Activated CD4-positive, alpha-beta T cell treated with anti-CD3 and anti-CD28 coated beads, Interleukin-2, amount 50 U/mL, for 24 hours (primary cell): Measurements from ENCODE around the gene INPP5D.
"Not testable (repeated sequence)": the region's sequence is repeated elsewhere in the genome, so short reads cannot be mapped to it uniquely, and the experiment has no call there.

Experiments
- DNase-seq, 2 donors: peaks; one replicate each; pipeline ENCODE4 v3.0.0-alpha.2; 2020; ENCODE audit warnings: low read depth in 1 of 2, low spot score in 1 of 2

The INPP5D gene

DNA sequence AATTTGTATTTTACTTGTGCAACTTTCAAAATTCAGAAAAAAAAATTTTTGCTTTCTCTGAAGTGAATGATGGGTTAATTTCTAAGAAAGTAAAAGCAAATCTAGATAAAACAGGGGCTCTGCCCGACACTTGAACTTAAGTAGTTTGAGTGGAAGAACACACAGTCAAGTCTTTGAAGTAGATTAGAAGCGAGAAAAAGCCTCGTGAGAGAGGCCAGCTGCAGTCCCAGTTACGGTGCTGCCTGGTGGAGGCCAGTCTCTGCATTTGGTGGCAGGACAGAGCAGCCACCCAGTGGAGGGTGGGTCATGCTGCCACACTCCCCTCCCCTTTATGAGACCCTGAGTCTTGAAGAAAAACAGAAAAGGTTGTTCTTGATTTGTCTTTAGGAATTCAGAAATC lies 81.8 kb downstream of the INPP5D start:
- DNase-seq, result no peak

DNA sequence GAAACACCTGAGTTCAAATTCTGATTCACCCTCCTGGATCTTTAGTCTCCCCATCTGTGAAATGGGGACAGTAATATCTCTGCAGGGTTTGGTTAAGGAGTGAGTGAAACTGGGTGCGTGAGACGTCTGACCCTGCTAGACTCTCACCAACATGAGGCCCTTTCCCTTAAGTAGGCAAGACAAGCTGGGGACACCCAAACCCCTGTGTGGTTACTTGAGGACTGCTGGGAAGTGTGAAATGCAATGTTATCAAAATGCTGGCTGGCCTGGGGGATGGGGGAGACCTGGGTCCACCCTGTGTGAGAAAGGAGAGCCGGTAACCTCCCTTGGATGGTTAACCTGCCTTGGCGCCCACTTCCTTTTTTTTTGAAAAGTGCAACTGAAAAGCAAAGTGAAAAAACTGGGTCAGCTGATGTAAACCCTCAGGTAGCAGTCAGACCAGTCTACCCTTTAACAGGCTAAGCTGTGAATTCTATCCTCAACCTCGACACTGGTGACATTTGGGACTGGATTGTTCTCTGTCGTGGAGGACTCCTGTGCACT lies 82.3 kb downstream of the INPP5D start:
- DNase-seq, result no peak

DNA sequence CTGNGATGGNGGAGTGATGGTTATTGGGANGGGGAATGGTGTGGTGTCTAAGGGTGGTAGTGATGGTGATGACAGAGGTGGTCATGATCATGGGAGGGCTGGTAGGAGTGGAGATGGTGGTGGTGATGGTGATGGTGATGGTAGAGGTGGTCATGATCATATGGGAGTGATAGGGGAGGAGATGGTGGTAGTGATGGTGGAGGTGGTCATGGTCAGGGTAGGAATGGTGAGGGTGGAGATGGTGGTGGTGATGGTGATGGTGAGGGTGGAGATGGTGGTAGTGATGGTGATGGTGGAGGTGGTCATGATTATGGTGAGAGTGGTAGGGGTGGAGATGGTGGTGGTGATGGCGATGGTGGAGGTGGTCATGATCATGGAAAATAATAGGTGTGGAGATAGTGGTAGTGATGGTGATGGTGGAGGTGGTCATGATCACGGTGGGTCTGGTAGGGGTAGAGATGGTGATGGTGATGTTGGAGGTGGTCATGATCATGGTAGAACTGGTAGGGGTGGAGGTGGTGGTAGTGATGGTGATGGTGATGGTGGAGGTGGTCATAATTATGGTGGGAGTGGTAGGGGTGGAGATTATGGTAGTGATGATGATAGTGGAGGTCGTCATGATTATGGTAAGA lies 83.7 kb downstream of the INPP5D start:
- no peak for DNase-seq

DNA sequence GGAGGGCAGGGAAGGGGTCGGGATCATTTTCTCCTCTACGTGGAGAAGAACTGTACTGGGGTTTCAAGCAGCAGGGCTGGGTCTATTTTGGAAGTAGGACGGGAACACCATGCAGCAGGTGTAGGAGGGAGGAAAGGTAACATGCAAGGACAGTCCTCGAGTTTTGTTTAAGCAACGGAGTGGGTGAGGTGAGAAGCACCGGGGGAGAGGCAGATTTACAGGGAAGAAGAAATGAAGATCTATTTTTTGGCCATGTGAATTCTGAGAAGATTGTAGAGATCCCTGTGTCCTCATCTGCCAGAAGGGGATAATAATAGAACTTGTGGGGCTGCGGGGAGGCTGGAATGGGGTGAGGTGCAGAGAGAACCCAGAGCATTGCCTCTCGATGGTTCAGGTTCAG lies 85.6 kb downstream of the INPP5D start:
- DNase-seq, result no peak

DNA sequence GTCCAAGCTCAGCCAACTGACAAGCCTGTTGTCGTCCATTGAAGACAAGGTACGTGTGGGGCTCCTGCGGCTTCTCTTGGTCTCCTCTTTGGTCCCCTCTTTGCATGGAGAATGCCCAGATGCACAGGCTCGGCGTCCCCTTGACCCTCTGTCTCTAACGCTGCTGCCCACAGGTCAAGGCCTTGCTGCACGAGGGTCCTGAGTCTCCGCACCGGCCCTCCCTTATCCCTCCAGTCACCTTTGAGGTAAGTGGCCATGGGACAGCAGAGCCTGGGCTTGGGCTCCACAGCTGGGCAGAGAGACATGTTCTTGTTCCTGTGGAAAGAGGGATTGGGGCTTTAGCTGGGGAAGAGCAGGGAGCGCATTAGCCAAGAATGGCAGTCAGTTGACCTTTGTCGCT lies 86.1 kb downstream of the INPP5D start:
- DNase-seq, result no peak

DNA sequence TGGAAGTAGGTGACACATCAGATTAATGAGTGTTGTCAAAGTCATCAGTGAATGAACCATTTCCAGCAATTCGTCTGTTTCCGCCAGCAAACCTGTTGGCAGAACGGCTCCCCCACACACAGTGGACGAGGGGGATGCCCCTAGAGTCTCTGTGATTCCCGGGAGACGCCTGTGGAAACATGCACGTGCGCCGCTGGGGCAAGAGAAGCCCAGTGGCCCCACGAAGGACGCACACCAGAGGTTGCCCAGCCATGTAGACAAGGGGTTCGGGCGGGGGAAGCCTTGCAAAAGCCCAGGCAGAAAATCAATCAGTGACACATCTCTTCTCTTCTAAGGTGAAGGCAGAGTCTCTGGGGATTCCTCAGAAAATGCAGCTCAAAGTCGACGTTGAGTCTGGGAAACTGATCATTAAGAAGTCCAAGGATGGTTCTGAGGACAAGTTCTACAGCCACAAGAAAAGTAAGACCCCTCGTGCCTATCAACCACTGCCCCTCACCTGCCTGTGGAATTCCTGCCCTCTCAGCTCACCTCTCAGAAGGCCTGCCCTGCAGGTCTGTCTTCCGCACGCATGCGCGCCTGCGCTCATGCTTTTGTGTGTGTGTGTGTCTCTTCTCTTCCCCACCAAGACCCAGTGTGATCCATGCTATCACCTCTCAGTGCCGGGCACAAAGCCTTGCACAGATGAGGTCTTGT lies 87.1 kb downstream of the INPP5D start:
- no peak for DNase-seq

DNA sequence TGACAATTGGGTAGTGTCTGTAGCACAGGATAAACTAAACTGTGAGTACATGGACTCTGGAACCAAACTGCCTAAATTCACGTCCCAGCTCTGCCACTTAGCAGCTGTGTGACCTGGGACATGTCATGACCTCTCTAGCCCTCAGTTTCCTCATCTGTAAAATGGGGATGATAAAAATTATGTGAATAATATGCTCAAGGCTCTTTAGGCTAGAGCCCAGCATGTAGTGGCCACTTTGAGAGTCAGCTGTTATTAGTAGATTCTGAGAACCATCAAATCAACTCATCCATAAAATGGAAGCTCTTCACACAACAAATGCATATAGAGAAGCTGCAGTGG lies 87.7 kb downstream of the INPP5D start:
- DNase-seq, result no peak

DNA sequence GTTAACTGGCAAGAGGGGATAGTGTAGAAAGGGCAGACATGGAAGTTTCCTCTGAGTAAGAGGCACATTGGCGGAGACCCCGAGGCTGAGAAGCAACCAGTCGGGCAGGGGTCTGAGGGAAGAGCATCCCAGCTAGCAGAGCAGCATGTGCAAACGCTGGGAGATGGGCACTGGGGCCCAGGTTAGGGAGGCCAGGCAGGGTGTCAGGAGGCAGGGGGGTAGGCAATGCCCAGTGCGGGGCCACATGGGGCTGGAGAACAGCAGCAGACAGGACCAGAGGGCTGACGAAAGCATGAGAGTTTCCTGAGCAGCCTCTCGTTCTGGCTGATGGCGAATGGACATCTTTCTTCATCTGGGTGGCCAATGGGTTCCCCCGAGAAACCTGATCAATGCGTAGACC lies 88.2 kb downstream of the INPP5D start:
- no peak for DNase-seq

DNA sequence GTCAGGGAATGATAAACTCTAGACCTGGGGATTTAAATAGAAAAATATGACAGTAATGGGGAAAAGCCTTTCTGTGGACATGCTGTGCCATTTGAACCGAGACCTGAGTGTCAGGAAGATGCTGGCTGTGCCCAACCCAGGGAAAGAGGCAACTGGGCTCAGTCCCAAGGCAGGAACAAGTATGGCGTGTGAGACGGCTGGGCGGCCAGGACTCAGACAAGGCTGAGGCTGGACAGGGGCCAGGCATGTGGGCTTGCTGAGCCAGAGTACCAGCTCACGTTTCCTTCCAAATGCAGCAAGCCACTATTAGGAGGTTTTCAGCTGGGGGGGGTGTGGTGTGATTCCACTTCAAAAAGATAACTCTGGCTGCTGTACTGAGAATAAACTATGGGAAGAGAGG lies 92.4 kb downstream of the INPP5D start:
- DNase-seq, result no peak

DNA sequence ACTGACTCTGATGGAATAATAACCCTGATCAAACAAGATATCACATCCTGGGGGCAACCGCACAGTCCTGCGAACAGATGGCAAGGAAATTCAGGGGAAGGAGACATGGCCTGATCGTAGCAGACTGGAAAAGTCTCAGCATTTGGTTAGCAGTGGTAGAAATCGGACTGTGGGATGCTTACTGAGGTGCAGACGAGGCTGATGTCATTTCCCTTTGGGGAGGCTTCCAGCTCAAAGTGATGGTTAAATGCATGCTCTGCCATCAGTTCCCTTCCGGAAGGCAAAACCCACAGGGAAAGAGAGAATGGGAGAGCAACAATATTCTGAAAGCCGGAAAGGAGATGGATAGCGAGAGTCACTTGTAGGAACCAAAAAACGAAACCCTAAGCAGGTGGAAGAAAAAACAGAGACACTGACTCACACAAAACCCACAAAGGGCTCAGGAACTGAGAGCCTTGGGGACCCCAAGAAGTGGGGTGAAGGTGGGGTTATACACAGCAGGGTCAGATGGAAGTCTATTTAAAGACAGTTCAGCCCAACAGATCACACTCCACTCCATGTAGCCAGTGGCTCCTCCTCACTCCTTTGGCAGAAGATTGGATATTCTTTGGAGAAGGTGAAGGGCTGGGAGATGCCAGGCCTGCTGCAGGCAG lies 93.1 kb downstream of the INPP5D start:
- DNase-seq, result no peak

DNA sequence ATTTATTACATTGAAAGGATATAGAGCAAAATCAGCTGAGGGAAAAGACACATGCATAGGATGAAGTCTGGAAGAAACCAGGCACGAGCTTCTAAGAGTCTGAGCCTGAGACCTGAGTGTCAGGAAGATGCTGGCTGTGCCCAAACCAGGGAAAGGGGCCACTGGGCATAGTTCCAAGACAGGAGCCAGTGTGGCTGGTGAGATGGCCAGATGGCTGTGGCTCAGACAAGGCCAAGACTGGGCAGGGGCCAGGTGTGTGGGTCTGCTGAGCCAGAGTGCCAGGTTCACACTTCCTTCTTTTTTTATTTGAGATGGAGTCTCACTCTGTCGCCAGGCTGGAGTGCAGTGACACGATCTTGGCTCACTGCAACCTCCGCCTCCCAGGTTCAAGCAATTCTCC lies 95.9 kb downstream of the INPP5D start:
- DNase-seq, result no peak

DNA sequence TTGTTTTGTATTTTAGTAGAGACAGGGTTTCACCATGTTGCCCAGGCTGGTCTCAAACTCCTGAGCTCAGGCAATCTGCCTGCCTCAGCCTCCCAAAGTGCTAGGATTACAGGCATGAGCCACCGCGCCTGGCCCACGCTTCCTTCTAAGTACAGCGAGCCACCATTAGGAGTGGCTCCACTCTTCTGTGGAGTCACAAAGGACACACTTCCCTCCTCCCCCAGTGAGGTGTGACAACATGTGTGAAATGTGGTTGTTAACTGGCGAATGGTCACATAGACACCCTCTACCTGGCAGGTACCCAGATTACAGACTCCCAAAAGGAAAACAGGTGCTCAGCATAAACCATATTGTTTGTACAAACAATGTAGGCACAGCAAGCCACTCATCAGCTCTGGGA lies 96.3 kb downstream of the INPP5D start:
- not testable (repeated sequence) for DNase-seq

DNA sequence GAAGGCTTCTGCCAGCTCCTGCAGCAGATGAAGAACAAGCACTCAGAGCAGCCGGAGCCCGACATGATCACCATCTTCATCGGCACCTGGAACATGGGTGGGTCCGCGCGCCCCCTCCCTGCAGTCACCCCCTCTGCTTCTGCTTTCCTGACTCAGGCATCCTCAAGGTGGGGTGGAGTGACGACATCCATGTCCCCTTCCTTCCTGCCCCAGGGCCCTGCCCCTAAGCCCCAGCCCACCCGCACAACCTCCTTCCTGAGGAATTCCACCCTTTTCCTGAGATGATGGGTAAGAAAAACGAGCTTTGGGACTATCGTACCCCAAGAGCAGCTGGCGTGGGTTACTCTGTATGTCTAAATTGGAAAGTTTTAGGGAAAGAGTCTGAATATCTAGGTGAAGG lies 101.6 kb downstream of the INPP5D start:
- DNase-seq, result no peak

DNA sequence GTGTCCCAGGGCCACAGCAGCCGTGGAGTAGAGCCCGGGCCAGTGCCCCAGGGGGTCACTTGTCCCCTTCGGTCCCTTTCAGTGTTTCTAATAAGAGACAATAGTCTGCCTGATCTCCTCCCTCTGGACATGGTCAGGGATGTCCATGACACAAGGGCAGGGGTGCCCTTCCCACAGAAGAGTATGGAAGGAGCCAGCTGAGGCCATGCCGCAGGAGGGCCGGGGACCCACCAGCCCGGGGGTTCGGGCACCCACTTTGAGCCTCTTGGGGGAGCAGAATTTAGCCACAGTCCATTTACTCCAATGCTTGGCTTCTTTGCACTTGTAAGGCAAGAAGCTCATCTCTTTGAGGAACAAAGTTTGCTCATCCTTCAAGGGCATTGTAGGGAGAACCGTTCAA lies 102.6 kb downstream of the INPP5D start:
- DNase-seq, result no peak

DNA sequence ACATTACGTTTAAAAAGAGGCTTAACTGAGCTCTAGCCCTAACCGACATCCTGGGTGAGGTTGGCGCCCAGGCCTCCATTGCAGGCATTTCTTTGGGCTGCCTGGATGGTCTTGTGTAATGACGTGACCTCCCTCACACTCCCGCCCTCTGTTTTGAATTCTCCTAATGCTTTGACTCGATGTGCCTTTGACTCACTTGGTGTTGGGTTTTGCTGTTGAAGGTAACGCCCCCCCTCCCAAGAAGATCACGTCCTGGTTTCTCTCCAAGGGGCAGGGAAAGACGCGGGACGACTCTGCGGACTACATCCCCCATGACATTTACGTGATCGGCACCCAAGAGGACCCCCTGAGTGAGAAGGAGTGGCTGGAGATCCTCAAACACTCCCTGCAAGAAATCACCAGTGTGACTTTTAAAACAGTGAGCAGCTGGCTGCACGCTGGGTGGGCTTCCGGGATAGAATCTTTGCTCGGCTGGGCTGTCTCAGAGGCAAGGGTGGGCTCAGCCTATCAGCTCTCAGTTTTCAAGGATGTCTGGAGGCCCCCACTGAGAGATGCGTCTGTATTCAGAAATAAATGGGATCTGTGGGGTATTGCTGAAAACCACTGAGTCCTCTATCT lies 103.5 kb downstream of the INPP5D start:
- no peak for DNase-seq

DNA sequence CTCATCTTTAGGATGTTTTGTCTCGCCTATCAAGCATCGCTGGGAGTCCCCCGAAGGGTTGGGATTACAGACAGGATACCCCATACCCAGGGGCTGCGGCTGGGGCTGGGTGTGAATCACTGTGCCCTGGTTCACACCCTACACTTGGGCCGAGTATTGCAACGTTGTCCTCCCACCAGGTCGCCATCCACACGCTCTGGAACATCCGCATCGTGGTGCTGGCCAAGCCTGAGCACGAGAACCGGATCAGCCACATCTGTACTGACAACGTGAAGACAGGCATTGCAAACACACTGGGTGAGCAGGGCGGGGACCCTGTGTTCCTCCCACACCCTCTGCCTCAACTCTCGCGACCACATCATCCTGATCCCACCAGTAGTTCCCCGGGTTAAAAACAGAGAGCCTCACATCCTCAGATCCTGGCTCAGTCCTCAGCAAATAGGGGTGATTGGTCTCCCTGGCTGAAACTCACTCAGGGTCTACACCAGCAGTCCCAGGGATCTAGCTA lies 104.0 kb downstream of the INPP5D start:
- no peak for DNase-seq

DNA sequence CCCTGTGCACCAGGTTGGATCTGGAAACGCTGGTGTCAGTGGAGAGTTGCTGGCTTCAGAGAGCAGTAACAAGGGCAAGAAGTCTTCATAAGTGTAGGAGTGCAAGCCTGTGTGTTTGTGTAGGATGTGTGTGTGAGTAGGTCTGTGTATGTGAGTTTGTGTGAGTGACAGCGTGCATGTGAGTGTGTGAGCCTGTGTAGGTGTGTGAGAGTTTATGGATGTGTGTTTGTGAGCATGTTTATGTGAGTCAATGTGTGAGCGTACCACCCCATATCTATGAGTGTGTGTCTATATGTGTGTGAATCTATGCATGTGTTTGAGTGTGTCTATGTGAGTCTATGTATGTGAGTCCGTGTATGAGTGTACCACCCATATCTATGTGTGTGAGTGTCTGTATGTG lies 104.8 kb downstream of the INPP5D start:
- no peak for DNase-seq

DNA sequence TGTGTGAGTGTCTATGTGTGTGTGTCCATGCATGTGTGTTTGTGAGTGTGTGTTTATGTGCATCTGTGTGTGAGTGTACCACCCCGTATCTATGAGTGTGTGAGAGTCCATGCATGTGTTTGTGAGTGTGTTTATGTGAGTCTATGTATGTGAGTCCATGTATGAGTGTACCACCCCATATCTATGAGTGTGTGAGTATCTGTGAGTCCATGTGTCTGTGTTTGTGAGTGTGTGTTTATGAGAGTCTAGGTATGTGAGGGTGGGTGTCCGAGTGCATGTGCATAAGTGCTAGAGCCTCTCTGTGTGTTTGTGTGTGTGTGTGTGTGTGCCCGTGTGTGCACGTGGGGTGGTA lies 105.4 kb downstream of the INPP5D start:
- DNase-seq, result no peak

DNA sequence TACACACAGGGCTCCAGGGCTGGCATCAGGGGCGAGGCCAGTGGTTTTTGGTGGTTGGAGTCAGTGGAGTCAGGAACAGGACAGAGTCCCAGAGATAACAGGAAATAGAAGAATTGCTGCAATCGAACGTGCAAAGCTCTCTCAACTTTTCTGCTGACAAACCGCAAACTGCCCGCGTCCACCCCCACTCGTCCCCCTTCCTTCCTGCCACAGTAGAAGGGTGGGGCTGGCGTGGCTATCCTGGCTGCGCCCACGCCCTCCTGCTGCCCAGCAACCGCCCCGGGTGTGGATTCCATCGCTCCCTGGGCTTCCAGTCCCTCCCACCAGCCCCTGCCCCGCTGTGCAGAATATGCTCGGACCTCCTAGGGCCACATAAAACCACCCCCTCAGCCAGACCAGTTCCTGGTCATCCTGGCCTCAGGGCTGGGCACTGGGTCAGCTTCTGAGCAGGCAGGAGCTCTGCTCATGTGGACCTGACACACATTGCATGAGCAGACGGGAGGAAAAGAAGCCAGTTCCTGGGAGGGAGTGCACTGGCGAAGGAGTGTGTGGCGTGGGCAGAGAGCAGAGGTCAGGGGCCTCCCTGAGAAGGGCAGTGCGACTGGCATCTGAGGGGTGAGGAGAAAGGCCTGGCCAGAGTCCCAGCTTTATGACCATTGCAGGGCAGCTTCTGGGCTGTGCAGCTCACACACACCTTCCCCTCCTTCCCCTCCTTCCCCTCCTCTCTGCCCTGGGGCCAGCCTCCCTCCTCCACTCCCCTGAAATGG lies 105.9 kb downstream of the INPP5D start:
- DNase-seq, result no peak

DNA sequence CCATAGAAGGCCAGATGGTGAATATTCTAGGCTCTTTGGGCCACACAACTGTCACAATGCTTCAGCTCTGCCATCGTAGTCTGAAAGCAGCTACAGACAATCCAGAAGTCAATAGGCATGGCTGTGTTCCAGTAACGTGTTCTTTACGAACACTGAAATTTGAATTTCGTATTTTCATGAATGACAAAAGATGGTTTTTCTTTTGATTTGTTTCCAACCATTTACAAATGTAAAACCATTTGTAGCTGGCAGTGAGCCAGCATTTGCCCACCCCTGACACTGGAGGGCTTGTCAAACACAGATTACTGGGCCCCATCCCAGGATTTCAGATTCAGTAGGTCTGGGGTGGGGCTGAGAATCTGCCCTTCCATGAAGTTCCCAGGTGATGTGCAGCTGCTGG lies 108.3 kb downstream of the INPP5D start:
- DNase-seq, result no peak

DNA sequence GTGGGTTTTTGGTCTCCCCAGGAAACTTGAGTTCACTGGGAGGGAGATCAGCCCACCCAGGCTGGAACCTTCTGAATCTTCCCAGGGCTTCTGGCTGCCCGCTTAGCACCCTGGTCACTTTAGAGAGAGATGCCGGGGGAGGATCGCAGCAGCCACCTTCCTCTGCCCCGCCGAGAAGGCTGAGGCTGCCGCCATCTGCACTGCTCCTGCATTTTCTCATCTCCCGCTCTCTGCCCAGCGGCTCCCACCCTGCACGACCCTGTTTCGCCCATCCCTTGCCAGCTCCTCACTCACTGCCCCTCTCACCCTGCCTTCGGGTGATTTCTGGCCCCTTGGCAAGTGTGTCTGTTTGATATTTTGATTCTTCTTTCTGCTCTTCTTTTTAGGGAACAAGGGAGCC lies 108.8 kb downstream of the INPP5D start:
- no peak for DNase-seq
